ENCODE data around the gene RNF13.
"Not testable (repeated sequence)": the region's sequence is repeated elsewhere in the genome, so short reads cannot be mapped to it uniquely, and the experiment has no call there.

RNF13 gene

DNA sequence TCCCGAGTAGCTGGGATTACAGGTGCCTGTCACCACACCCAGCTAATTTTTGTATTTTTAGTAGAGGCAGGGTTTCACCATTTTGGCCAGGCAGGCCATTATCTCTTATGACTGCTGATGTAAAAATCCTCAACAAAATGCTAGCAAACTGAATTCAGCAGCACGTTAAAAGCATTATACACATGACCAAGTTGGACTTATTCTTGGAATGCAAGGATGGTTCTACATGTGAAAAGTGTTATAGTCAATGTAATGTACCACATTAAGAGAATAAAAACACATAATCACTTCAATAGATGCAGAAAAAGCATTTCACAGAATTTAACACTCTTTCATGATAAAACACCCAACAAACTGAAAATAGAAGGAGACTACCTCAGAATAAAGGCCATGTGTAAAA, 20.2 kb downstream of the RNF13 start:
- H3K4me3 ChIP-seq (ENCODE audit: low read depth, low read length): no peak overlapping the region
- TF ChIP-seq, protein P1, sequence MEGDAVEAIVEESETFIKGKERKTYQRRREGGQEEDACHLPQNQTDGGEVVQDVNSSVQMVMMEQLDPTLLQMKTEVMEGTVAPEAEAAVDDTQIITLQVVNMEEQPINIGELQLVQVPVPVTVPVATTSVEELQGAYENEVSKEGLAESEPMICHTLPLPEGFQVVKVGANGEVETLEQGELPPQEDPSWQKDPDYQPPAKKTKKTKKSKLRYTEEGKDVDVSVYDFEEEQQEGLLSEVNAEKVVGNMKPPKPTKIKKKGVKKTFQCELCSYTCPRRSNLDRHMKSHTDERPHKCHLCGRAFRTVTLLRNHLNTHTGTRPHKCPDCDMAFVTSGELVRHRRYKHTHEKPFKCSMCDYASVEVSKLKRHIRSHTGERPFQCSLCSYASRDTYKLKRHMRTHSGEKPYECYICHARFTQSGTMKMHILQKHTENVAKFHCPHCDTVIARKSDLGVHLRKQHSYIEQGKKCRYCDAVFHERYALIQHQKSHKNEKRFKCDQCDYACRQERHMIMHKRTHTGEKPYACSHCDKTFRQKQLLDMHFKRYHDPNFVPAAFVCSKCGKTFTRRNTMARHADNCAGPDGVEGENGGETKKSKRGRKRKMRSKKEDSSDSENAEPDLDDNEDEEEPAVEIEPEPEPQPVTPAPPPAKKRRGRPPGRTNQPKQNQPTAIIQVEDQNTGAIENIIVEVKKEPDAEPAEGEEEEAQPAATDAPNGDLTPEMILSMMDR (conservative IDR thresholded peaks at IDR 0.05; ENCODE audit: low read depth, low read length): no peak
- DNase-seq (ENCODE audit: low read depth): no peak

DNA sequence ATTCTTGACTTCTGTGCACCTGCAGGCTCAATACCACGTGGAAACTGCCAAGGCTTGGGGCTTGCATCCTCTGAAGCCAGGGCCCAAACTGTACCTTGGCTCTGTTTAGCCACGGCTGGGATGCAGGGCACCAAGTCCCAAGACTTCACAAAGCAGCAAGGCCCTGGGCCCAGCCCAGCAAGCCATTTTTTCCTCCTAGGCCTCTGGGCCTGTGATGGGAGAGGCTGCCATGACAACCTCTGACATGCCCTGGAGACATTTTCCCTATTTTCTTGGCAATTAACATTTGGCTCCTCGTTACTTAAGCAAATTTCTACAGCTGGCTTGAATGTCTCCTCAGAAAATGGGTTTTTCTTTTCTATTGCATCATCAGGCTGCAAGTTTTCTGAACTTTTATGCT, 25.5 kb downstream of the RNF13 start:
- not testable (repeated sequence) for DNase-seq (ENCODE audit: low read depth); H3K4me3 ChIP-seq (ENCODE audit: low read depth, low read length)

DNA sequence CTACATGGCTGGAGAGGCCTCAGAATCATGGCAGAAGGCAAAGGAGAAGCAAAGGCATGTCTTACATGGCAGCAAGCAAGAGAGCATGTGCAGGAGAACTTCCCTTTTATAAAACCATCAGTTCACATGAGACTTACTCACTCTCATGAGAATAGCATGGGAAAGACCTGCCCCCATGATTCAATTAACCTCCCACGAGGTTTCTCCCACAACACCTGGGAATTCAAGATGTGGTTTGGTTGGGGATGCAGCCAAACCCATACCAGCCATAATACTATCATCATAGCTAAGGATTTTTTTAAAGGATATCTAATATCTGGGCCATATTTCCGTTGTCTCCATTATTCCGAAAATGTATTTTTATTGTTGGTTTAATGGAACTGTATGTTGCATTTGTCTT, 26.5 kb downstream of the RNF13 start:
- H3K4me3 ChIP-seq (ENCODE audit: low read depth, low read length): not testable (repeated sequence)

DNA sequence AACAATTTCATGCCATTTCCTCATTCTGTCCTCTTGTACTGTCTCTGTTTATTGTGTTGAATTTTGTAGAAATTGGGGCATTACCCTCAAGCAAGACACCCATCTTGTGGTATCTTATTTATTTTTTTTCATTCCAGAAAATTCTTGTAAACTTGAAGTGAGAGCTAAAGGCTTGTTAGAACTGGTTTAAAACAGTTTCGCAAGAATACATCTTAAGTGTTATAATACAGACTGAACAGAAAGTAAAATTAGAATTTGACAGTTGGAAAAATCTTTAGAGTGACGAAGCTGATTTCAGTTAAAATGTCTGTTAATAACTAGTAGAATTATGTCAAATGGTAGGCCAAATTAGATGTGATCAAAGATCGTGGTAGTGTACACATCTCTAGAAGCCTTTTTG, 26.9 kb downstream of the RNF13 start:
- TF ChIP-seq, protein P1 (conservative IDR thresholded peaks at IDR 0.05; ENCODE audit: low read depth, low read length): no peak

More for the DNA sequence above, 26.5 kb downstream of the RNF13 start:
- DNase-seq (ENCODE audit: low read depth): not testable (repeated sequence)

DNA sequence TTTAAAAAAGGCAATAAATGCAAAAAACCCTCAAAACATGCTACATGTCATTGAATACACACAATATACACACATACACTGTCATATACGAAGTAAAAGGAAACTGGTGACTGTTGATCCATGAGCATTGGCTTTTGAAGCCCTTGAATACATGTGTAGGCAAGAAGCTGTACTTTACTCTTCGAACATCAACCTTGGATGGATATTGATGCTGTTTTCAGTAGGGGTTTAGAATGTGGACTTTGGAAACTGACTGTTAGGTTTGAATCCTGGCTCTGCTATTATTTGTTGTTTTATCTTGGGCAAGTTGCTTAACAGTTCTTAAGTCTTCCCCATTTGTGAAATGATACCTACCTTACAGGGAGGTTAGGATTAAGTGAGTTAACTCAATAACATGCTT, 30.5 kb downstream of the RNF13 start:
- H3K4me3 ChIP-seq (ENCODE audit: low read depth, low read length): no peak overlapping the region
- no peak for DNase-seq (ENCODE audit: low read depth)
- TF ChIP-seq, protein P1 (conservative IDR thresholded peaks at IDR 0.05; ENCODE audit: low read depth, low read length): no peak

More for the DNA sequence above, 26.9 kb downstream of the RNF13 start:
- no peak for DNase-seq (ENCODE audit: low read depth)
- no peak overlapping the region for H3K4me3 ChIP-seq (ENCODE audit: low read depth, low read length)

DNA sequence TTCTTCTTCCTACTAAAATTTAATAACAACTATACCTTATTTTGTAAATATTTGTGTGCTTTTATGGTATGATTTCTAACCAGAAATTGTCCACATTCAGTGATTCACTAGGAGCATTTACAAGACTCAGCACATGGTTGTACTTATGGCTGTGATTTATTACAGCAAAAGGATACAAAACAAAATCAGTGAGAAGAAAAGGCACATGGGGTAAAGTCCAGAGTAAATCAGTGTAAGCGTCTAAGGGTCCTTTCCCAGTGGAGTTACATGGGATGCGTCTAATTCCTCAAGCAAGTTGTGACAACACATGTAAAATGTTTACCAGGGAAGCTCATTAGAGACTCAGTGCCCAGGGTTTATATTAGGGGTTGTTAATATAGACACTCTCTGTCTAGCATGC, 31.1 kb downstream of the RNF13 start:
- TF ChIP-seq, protein P1 (conservative IDR thresholded peaks at IDR 0.05; ENCODE audit: low read depth, low read length): no peak
- no peak for DNase-seq (ENCODE audit: low read depth)
- H3K4me3 ChIP-seq (ENCODE audit: low read depth, low read length): no peak overlapping the region

DNA sequence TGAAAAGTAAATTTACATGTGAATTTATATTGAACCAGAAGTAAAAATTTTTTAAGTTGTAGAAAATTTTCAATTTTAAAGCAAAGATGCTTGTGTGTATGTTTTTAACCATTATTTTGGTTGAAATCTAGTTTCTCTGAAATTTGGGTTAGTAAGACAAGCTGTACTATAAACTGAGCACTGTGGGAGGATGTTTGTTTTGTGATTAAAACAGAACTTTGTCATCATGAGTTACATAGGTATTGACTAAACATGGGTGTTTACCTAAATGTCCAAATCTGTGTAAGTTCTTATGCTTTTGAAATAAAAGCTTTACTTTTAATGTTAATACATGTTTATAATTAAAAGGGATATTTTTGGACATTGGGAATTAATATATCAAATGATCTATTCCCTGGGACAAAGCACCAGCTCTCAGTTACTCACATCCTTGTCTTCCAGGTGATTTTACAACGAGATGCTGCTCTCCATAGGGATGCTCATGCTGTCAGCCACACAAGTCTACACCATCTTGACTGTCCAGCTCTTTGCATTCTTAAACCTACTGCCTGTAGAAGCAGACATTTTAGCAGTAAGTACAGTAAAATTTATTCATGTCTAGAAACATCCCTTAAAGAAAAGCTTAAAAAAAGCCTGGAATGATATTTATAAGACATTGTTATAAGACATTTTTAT, 32.7 kb downstream of the RNF13 start:
- H3K4me3 ChIP-seq (ENCODE audit: low read depth, low read length): no peak overlapping the region
- TF ChIP-seq, protein P1 (conservative IDR thresholded peaks at IDR 0.05; ENCODE audit: low read depth, low read length): no peak
- DNase-seq (ENCODE audit: low read depth): no peak

DNA sequence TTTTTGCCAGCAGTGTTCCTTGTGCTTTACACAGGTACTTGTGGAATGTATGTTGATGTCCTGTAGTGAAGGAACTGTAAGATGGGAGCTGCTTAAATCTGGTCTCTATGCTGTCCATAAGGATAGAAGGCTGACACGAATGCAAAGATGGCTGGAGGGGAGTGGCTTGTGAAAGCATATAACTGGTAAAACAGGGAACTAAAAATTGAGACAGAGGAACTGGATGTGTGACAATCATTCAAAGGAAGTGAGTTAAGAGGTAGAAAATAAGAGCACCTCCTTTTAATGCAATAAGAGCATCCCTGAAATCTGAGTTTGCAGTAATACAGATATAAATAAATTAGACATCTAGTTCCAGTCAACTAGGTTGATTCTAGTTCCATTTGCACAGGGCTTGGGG, 35.2 kb downstream of the RNF13 start:
- H3K4me3 ChIP-seq (ENCODE audit: low read depth, low read length): no peak overlapping the region
- no peak for DNase-seq (ENCODE audit: low read depth)
- TF ChIP-seq, protein P1 (conservative IDR thresholded peaks at IDR 0.05; ENCODE audit: low read depth, low read length): no peak

Data from choroid plexus epithelial cell (primary cell).